ENCODE results near the gene IL31.

IL31 gene

GRCh38 chr12:122172262-122172939, 1.6 kb downstream of the IL31 start:
- Histone ChIP-seq H3K36me3 (no peaks in the 10 kb centered on the region), H3K9me3 (ENCODE audit: severe bottlenecking) (no peaks in the 10 kb centered on the region), H3K27ac (no peak overlapping the region), H3K27me3 (ENCODE audit: insufficient read depth, low read depth, severe bottlenecking) (no peaks in the 10 kb centered on the region), H3K4me3 (ENCODE audit: low read depth, low read length) (no peak overlapping the region)
- DNase-seq: no peak
- no peak for TF ChIP-seq CTCF (IDR thresholded peaks at IDR 0.05; ENCODE audit: low read depth, low read length)

- no peak for TF ChIP-seq CTCF (IDR thresholded peaks at IDR 0.05; ENCODE audit: low read depth, low read length)
- Histone ChIP-seq H3K4me3 (ENCODE audit: low read depth, low read length) (no peak overlapping the region), H3K36me3 (no peaks in the 10 kb centered on the region), H3K9me3 (ENCODE audit: severe bottlenecking) (no peaks in the 10 kb centered on the region), H3K27ac (no peak overlapping the region), H3K27me3 (ENCODE audit: insufficient read depth, low read depth, severe bottlenecking) (no peaks in the 10 kb centered on the region)
- no peak for DNase-seq
Observed at GRCh38 chr12:122171399-122171798, 2.6 kb downstream of the IL31 start.

GRCh38 chr12:122168492-122168891, 5.5 kb downstream of the IL31 start:
- no peak overlapping the region for H3K27ac ChIP-seq
- DNase-seq: no peak
- H3K27me3 ChIP-seq (ENCODE audit: insufficient read depth, low read depth, severe bottlenecking): no peaks in the 10 kb centered on the region
- TF ChIP-seq CTCF (IDR thresholded peaks at IDR 0.05; ENCODE audit: low read depth, low read length): no peak
- no peaks in the 10 kb centered on the region for H3K9me3 ChIP-seq (ENCODE audit: severe bottlenecking)
- no peak overlapping the region for H3K4me3 ChIP-seq (ENCODE audit: low read depth, low read length)
- no peaks in the 10 kb centered on the region for H3K36me3 ChIP-seq

- Histone ChIP-seq H3K27ac (no peak overlapping the region), H3K27me3 (ENCODE audit: insufficient read depth, low read depth, severe bottlenecking) (no peaks in the 10 kb centered on the region), H3K9me3 (ENCODE audit: severe bottlenecking) (no peaks in the 10 kb centered on the region), H3K4me3 (ENCODE audit: low read depth, low read length) (no peak overlapping the region; the same call in 1 of the 2 replicates), H3K36me3 (no peaks in the 10 kb centered on the region)
- DNase-seq: no peak
- TF ChIP-seq CTCF (IDR thresholded peaks at IDR 0.05; ENCODE audit: low read depth, low read length): no peak
Observed at GRCh38 chr12:122167356-122167925, 6.6 kb downstream of the IL31 start.

GRCh38 chr12:122166422-122167349, 7.3 kb downstream of the IL31 start:
- H3K9me3 ChIP-seq (ENCODE audit: severe bottlenecking): no peaks in the 10 kb centered on the region
- TF ChIP-seq CTCF (IDR thresholded peaks at IDR 0.05; ENCODE audit: low read depth, low read length): no peak
- H3K27me3 ChIP-seq (ENCODE audit: insufficient read depth, low read depth, severe bottlenecking): no peaks in the 10 kb centered on the region
- H3K36me3 ChIP-seq: no peaks in the 10 kb centered on the region
- DNase-seq: peak; percentile 67
- peak overlapping the region; percentile 38 for H3K27ac ChIP-seq
- H3K4me3 ChIP-seq (ENCODE audit: low read depth, low read length): peak overlapping the region; percentile 10

Measured in WERI-Rb-1 (cell line).